Adrenal gland (tissue), 5 donors: ENCODE measurements around the gene SCARF1.
A peak's percentile ranks its signal among the peaks of the same experiment; 100 is the strongest.

Source experiments
- CTCF ChIP-seq, 6 experiments: fragments of 450-650 bp in 4 of 6; fragments of 200-600 bp in 2 of 6; sonication (generic) in 1 of 6; IDR thresholded peaks; 1 replicate in 5 of 6; 2 replicates in 1 of 6; pipeline versions ENCODE4 v1.5.1 to v1.8.0; 2016 to 2021; ENCODE audit warnings: antibody characterized with exemption in 6 of 6, mild to moderate bottlenecking in 2 of 6, moderate library complexity in 1 of 6
- POLR2A ChIP-seq, 2 donors: fragments of 450-650 bp; IDR thresholded peaks; one replicate each; pipeline ENCODE4 v1.6.1; 2017; ENCODE audit warnings: antibody characterized with exemption in 2 of 2, mild to moderate bottlenecking in 2 of 2, moderate library complexity in 1 of 2
- donor health status: DM: no; HTN: no; CAD: no.

DNA sequence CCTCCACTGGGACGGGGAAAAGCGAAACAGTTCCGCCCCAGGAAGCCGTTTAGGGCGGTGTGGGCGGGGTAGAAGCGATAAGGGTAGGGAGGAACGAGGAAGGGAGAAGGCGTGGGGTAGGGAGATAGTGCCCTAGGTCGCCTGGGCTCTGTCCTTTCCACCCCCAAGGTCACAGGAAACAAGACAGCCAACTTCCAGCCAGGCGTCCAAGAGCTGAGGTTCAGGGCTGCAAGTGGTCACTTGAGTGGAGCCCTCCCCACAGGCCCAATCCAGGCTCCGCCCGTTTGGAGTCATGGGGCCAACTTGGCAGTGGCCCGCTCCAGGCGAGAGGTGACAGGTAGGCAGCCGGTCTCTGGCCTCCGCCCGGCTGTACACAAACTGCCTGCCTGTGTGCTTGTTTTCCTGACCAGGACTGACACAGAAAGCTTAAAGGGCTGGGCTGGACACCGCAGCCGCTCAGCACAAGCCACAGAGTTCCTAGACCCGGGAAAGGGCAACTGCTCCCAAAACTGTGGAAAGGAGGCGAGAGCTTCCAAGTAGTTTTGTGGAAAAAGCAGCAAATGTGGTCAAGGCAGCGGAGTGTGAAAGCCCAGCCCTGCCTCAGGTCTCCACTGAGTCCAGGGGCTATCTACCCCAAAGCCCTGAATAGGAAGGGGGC lies 4.4 kb upstream of the SCARF1 start, which contains the start of gene RILP:
- TF ChIP-seq CTCF (IDR thresholded peaks at IDR 0.05) (no peak), POLR2A (IDR thresholded peaks at IDR 0.05) (peak in 1 of 2 donors; percentile 47)
